Hematopoietic multipotent progenitor cell treated with erythropoietin and hydrocortisone succinate and interleukin-3 and kit ligand, for 4 days (in vitro differentiated cells): ENCODE results near the gene NAT16.
"Not testable (repeated sequence)": the region's sequence is repeated elsewhere in the genome, so short reads cannot be mapped to it uniquely, and the experiment has no call there.

Experiments used
- DNase-seq: peaks from one replicate; pipeline ENCODE4 v3.0.0-alpha.2; 2015

Gene NAT16

DNA sequence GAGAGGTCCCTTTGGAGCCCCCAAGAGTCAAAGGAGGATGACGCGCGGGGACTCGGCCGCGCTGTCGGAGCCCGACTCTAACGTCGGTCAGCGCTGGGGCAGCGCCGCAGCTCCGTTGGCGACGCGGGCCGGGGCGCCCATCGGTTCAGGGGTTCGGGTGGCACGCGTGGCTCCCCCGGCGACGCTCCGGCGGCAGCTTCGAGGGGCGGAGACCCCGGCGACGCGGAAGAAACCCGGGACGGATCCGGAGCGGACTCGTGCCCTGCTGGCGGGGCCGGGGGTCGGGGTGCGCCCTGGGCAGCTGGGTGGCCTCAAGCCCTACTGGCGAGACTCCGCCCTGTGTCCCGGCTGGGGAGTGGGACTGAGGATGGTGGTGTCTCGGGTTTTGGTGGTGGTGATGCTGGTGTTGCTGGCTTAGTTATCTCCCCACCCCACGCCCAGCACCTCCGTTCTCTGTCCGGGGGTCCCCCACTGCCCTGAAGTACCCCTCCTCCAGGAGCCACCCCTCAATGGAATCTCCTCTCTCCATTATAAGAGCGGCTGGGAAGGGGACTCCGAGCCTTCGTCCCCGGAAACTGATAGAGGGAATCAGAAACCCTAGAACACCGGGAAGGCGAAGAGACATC, at the start of gene NAT16:
TSS of gene NAT16 (minus strand) at position 164 of the 626 bp plus-strand sequence. CDS start 5,486 bp downstream, outside the sequence.
- no peak for DNase-seq

DNA sequence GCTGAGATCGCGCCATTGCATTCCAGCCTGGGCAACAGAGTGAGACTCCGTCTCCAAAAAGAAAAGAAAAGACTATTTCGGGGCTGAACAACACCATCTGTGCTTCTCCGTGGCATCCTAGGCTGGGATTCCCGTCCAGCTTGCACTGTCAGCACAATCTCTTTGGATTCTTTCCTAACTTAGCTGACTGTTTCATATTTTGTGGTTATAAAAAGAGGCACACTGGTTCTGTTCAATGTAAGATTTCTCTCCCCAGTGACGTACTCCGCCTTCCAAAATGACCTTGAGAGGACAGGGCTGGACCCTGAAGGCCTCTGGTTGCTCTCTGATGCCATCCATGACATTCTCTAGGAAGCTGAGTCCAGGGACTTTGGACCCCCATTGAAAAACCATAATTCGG, 46.6 kb upstream of the NAT16 start:
- DNase-seq, result no peak

DNA sequence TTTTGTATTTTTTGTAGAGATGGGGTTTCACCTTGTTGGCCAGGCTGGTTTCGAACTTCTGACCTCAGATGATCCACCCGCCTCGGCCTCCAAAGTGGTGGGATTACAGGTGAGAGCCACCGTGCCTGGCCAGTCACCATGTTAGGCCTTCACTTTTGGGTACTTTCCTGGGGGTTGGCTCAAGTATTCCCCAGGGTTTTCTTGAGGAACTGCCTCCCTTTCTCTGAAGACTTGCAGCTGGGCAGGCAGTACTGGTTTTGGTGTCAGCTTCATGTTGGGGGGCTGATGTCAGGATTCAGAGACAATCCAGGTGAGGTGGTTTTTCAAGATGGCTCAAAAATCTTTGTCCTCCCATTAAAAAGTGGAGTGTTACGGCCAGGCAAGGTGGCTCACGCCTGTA, 45.6 kb upstream of the NAT16 start:
- DNase-seq, result no peak

DNA sequence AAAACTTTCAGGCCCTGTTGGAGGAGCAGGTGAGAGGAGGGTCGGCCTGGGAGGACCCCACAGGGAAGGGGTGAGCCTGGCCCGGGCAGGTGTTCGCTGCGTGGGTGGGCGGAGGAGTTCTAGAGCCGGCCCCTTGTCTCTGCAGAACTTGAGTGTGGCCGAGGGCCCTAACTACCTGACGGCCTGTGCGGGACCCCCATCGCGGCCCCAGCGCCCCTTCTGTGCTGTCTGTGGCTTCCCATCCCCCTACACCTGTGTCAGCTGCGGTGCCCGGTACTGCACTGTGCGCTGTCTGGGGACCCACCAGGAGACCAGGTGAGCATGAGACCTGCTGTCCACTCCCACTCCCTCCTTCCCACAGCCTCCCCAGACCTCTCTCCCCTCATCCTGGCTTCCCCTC, 43.4 kb upstream of the NAT16 start:
- DNase-seq, result no peak

DNA sequence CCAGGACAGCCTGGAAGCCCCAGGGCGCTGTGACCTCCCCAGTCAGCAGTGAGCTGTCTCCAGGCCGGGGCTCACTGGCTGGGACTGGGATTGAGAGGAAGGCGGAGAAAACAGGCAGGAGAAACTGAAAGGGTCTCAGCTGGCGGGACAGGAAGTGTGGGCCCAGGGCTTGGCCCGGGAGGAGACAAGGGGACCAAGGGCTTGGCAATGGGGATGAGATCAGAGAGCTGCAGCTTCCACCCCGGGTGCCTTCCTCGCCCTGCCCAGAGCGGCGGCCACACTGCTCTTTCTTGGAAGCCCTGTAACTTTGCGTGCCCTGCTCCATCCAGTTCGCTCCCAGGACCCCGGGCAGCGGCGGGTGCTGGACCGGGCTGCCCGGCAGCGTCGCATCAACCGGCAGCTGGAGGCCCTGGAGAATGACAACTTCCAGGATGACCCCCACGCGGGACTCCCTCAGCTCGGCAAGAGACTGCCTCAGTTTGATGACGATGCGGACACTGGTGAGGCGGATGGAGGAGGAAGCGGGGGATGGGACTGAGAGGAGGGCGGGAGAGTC, 42.3 kb upstream of the NAT16 start:
- DNase-seq, result no peak

DNA sequence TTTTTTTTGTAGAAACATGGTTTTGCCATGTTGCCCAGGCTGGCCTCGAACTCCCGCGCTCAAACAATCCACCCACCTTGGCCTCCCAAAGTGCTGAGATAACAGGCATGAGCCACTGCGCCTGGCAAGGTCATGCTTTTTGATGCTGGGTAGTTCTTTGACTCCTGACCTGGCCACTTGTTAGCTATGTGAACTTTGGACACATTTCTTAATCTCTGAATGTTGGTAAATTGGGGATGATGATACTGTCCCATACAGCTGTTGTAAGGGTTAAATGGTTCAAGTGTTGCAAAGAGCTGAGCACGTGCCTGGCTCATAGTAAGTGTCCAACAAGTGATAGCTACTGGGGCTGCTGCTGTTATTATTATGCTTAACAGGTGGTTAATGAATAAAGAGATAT, 40.2 kb upstream of the NAT16 start:
- DNase-seq, result no peak

DNA sequence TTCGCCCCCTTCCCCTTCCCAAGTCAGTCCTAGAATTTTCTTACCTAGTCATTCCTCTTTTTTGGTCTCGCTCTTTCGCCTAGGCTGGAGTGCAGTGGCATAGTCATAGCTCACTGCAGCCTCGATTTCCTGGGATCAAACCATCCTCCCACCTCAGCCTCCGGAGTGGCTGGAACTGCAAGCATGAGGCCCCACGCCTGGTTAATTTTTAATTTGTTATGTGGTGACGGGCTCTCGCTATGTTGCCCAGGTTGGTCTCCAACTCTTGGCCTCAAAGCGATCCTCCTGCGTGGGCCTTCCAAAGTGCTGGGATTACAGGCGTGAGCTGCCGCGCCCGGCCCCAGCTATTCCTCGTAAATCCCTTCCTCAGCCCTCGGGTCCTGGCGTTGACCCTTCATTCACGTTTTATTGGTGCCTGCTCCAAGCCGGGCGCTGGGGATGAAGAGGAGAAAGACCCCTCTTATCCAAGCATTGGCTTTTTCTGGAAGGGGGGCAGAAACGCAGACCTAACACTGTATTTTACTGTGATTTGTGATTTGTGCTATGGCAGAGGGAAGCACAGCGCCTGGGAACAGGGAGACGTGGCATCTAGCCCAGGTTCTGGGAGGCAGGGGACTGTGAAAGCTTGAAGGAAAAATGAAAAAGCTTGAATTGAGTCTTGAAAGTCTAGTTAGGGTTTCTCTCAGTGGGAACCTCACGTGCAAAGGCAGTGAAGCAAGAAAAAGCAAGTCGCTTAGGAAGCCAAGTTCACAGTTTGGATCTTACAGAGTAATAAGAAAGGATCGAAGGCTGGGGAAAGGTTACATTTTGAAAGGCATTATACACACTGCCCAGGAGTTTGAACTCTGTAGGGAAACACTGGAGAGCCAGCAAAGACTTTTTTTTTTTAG, 38.4 kb upstream of the NAT16 start:
- DNase-seq, result no peak

DNA sequence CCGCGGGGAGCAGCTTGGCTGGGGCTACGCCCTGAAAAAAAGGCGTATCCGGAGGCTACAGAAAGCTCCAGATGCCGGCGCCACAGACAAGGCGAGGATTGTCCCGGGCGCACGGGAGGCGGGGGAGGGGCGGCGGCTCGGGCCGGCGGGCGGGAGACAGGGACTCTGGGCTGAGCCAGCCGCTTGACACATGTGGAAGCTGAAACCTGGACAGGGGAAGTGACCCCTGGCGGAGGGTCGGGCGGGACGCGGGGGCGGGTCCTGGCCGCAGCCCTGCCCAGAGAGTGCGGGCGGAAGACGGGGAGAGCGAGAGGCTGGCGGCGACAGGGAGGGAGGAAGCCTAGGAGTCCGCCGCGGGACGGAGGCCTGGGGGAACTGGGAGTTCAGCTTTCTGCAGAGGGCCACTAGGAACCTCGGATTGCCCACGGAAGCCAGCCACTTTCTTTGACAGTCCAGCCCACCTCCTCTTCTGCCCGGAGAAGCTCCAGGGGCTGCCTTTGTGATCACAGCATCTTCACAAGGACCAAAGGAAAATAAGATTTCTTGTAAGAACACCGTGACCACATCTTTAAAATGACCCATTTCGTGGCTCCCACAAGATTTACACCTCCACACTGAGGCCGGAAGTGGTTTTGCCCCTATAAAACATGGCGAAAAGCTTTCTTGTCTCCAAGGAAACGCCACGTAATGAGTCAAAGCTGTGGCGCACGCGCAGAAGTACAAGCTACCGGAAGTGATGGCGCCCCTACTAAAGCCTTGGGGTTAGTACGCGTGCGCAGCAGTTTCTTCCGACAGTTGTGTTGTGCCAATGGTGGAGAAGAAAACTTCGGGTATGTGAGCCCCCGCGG, 37.5 kb upstream of the NAT16 start, which contains the start of the genes PLOD3 and ZNHIT1:
TSS of gene PLOD3 (minus strand) at position 194 of the 848 bp plus-strand sequence. CDS start 307 bp downstream, outside the sequence.
TSS of gene ZNHIT1 (plus strand) at position 778 of the 848 bp plus-strand sequence. CDS start at position 809, 31 bp downstream.
- peak; percentile 100 for DNase-seq

DNA sequence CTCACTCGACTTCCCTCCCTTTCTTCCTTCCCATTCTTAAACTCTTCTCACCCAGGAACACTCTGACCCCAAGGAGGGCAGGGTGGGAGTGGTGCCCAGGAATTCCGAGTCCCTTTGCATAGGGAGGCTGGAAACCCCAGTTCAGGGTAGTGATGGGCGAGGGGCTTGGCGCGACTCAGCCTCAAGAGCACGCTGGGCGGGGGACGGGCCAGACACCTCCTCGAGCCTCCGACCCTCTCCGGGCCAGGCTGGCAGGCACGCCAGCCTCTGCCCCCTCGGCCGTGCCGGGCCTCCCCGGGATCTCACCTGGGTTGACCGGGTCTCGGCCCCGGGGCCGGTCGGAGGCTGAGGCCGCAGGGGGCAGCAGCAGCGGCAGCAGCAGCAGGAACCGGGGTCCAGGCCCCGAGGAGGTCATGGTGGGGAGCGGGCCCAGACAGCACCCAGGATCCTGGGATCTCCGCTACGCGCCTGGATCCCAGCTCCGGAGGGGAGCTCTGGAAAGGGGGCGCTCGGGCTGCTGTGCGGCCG, 36.8 kb upstream of the NAT16 start:
- DNase-seq, result no peak

DNA sequence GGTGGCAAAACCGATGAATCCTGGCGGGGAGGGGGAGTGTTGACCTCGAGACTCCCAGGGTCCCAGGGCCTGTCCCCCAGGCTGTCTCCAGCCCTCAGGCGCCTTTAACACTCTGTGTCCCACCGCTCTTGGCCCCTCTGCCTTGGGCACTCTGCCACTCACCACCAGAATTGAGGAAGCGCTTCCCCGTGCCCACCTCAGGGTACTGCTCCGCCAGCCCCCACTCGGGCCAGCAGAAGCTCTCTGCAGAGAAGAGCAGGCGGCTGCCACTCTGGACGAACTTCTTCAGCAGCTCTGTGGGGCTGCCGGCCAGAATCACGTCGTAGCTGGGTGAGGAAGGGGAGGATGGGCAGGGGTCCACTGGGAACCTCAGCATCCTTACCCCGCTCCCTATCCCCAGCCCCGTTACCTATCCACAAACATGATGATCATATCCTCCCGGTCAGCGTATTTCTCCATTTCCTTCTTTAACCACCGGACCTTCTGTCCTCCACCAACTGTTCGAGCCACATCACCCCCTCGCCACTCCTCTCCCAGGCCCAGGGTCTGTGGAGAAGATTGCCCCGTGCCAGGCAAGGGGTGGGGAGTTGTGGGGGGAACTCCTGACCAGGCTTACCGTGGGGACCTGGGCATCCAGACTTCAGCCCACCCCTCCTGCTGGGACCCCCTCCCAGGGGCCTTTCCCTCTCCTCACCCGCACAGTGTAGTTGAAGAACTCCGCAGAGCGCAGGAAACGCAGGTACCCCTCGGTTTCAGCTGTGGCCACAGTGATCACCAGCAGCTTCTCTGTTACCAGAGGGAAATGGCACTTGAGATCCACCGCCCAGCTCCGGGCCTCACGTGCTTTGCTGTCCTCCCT, 36.1 kb upstream of the NAT16 start:
- DNase-seq, result peak; percentile 57

DNA sequence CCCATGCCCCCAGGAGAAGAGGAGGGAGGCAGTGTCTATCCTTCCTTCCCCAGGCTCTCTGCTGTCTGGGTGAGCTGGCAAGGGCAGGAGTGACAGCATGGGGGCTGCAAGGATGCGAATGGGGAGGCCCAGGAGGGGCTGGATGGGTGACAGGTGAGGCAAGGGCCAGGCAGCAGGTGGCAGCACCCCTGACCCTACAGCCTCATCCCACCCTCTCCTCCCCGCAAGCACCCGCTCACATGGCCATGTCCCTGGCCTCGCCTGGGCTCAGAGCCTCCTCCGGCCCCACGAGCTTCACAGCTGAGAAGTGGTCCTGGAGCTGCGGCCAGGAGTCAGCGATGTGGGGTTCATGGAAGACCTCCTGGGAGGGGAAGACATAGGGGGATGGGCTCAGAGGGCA, 31.9 kb upstream of the NAT16 start:
- no peak for DNase-seq

DNA sequence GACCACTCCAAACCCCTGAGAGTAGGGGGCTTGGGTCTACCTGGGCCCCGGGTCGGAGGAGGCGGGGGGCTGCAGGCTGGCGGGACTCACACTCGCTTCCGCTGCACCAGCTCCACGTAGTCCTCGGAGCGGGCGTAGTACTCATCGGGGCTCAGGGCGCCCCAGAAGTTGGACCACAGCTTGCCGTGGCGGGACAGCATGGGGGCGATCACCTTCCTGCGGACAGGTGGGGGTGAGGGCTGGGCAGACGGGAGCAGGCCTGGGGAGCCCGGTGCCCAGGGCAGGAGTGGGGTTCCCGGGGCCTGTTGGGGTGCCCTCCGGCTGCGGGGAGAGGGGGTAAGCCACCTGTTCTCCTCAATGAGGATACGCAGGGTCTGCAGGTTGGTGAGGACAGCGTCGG, 31.4 kb upstream of the NAT16 start:
- no peak for DNase-seq

DNA sequence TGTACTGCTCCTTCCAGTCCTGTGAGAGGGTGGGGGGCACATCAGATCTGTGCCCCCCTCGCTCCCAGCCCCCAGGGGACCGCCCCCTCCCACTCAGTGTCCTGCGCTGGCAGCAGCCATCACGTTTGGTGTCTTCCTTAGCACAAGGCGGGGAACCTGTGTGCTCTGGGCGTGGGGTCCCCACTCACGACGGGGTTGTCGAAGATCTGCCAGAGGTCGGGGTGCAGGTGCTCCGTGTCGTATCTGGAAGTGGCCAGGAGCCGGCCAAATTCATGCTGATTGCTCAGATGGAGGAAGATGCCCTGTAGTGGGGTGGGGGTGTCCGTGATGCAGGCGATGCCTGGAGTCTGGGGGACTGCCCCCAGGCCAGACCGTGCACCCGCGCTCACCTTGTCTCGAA, 30.1 kb upstream of the NAT16 start:
- no peak for DNase-seq

DNA sequence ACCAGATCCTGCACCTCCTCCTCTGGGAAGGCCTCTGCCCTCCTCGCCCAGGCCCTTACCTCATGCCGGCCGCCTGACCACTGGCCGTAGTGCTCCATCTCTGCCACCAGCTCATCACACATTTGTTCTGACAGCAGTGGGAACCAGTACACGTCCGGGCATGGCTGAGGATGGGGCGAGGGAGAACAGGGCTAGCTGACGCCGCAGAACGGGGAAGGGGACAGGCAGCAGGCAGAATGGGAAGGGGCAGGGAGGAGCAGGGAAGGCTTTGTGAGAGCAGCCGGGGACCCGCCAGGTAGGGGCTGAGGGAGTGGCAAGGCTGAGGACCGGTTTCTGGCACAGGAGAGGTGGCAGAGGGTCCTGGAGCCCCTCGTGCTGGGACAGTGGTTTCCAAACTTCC, 28.7 kb upstream of the NAT16 start:
- no peak for DNase-seq

DNA sequence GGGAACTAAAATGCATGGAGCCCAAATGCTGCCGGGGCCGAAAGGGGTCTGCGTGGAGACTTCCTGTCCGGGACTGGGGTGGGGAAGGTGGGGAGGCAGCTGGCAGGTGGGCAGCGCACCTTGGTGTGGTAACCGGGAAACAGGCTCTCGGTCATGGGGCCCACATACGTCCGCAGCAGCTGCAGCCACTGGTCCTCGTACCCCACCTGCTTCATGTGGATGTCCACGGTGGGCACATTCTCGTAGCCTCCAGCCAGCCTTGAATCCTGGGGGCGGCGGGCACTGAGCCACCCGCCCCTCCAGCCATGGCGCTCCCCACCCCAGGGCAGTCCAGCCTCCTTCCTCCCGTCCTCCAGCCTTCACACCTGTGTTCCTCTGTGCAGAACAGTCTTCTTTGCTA, 27.4 kb upstream of the NAT16 start:
- no peak for DNase-seq

DNA sequence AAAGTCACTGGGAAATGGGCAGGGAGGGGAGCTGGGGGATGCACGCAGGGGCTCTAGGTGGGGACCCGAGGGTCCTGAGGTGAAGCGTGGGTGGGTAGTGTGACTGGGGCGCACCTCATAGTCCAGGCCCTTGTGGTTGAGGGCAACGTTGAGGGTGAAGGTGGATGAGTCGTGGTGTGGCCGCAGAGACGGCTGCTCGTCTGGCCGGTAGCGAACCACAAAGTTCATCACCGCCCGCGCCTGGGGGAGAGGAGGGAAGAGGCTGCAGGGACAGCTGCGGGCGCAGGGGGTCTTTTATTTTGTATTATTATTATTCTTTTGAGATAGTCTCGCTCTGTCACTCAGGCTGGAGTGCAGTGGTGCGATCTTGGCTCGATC, 26.6 kb upstream of the NAT16 start:
- DNase-seq, result no peak

DNA sequence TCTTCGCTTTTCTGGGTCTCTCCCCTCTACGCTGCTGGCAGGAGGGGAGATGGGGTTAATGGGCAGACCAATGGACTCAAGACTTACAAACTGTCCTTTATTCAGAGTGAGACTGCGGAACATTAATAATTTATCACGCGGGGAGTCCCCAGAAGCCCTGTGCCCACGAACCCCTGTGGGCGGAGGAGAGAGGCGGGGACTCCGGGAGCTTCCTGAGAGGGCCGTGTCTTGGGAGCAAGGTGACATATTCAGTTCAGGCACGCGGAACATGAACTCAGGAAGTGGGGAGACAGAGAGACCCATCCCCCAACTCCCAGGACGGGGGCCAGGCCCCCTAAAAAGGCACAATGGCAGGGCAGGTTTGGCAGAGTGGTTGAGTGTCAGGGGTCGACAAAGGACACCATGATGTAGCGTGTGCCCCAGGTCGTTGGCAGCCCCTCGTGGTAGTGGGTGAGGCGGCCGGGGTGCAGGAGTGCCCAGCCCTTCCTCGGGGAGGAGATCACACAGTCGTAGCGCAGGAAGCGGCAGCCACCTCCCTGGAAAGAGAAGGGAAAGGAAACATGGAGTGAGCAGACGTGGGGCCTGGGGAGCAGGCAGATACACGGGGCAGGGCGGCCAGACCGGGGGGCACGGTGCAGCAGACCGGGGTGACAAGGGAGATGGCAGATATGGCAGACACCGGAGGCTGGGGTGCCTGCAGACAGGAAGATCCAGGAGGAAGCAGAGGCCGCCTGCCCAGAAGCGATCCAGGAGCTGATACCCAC, 26.0 kb upstream of the NAT16 start:
- DNase-seq, result no peak

DNA sequence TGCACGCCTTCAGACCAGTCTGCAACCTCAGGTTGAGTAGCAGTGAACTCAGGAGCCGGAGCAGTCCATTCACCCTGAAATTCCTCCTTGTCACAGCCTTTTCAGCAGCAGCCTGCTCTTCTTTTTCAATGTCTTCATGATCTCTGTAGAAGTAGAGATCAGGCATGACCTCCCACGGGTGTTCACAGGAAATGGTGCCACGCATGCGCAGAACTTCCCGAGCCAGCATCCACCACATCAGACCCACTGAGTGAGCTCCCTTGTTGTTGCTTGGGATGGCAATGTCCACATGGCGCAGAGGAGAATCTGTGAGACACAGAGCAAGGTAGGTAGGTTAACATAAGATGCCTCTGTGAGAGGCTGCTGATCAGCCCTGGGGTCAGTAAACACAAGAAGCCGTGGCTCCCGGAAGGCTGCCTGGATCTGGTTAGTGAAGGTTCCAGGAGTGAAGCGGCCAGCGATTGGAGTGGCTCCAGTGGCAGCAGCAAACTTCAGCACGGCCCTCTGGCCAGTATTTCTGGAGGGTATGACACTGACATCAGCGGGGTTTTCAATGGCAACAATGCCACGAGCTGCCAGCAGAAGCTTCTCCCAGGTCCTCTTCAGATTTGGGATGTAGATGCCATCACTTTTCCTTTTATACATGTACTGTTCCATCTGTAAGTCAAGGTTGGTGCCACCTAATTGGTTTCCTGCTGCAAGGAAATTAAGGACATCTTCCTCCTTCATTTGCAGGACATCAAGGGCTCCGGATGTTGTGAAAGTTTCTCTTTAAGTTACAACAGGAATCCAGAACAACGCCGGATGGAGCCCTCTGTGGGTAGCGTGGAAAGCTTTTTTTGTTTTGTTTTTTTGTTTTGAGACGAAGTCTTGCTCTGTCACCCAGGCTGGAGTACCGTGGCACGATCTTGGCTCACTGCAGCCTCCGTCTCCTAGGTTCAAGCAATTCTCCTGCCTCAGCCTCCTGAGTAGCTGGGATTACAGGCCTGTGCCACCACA, 23.9 kb upstream of the NAT16 start:
- not testable (repeated sequence) for DNase-seq

DNA sequence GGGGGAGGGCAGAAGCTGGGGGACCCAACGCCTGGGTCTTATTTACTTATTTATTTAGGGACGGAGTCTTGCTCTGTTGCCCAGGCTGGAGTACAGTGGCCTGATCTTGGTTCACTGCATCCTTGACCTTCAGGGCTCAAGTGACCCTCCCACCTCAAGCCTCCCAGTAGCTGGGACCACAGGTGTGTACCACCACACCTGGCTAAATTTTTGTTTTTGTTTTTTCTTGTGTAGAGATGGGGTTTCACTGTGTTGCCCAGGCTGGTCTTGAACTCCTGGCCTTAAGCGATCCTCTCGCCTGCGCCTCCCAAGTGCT, 22.5 kb upstream of the NAT16 start:
- DNase-seq, result no peak
